GM18870 (cell line): Measurements from ENCODE around the gene NUP93.
"Not testable (repeated sequence)": the region's sequence is repeated elsewhere in the genome, so short reads cannot be mapped to it uniquely, and the experiment has no call there.

Source experiments
- ATAC-seq: cut with Tn5 transposase; IDR thresholded peaks from one replicate; pipeline ENCODE4 v1.9.1; 2021; ENCODE audit warnings: moderate library complexity; ENCODE audit not compliant: unreplicated experiment

Gene NUP93

GRCh38 chr16:56865394-56866062 is 135.6 kb downstream of the NUP93 start:
- ATAC-seq = no peak

- ATAC-seq = no peak
Measured at GRCh38 chr16:56866955-56867830, 137.3 kb downstream of the NUP93 start.

GRCh38 chr16:56868175-56868574 is 138.2 kb downstream of the NUP93 start:
- no peak for ATAC-seq

GRCh38 chr16:56868766-56869165 is 138.8 kb downstream of the NUP93 start:
- not testable (repeated sequence) for ATAC-seq

- ATAC-seq = no peak
Measured at GRCh38 chr16:56869513-56870275, 139.8 kb downstream of the NUP93 start.

GRCh38 chr16:56870276-56870888 is 140.5 kb downstream of the NUP93 start:
- ATAC-seq = no peak

- ATAC-seq = peak; percentile 47
Measured at GRCh38 chr16:56871172-56871593, 141.3 kb downstream of the NUP93 start.

- no peak for ATAC-seq
Measured at GRCh38 chr16:56872863-56873391, 143.0 kb downstream of the NUP93 start.

- ATAC-seq = no peak
Measured at GRCh38 chr16:56874800-56875199, 144.9 kb downstream of the NUP93 start.

- no peak for ATAC-seq
Measured at GRCh38 chr16:56876048-56876447, 146.1 kb downstream of the NUP93 start.

- ATAC-seq = no peak
Measured at GRCh38 chr16:56877486-56878182, 147.7 kb downstream of the NUP93 start.

- no peak for ATAC-seq
Measured at GRCh38 chr16:56878282-56878854, 148.4 kb downstream of the NUP93 start.

- no peak for ATAC-seq
Measured at GRCh38 chr16:56879276-56879675, 149.3 kb downstream of the NUP93 start.

- no peak for ATAC-seq
Measured at GRCh38 chr16:56880176-56880575, 150.2 kb downstream of the NUP93 start.

GRCh38 chr16:56880685-56881084 is 150.8 kb downstream of the NUP93 start:
- no peak for ATAC-seq

GRCh38 chr16:56882077-56882800 is 152.3 kb downstream of the NUP93 start:
- no peak for ATAC-seq

- ATAC-seq = no peak
Measured at GRCh38 chr16:56883586-56883985, 153.7 kb downstream of the NUP93 start.

- ATAC-seq = no peak
Measured at GRCh38 chr16:56884026-56884582, 154.2 kb downstream of the NUP93 start.

GRCh38 chr16:56884929-56885328 is 155.0 kb downstream of the NUP93 start:
- ATAC-seq = not testable (repeated sequence)
